ENCODE results near the gene COL2A1. TPM values are rescaled to one million over a fixed set of nuclear protein-coding genes. Genes with fewer than 3 reads are reported as not detected.

Gene COL2A1
- polyA plus RNA-seq, 1 donor (not counting 4 experiments of a cell fraction or from before 2014, with no cell fraction given) = 0.03 TPM

GRCh38 chr12:48002773-48003218 lies 1.5 kb downstream of the COL2A1 start:
- dilution Hi-C loops (cut with MboI; ENCODE audit: extremely low pct_ligation_motif_present, low sequenced_read_pairs) = no loop called here
- no peaks in the 10 kb centered on the region for H4K20me1 ChIP-seq (ENCODE audit: control insufficient read depth, extremely low read depth, insufficient read depth, low read length)
- no peak overlapping the region for H3K27ac ChIP-seq (ENCODE audit: control insufficient read depth, insufficient read depth, low read length)
- FAIRE-seq = no peak
- peak overlapping the region; percentile 33 for H2AFZ ChIP-seq (ENCODE audit: control insufficient read depth, low read length)
- no peak for DNase-seq (ENCODE audit: low read depth, low spot score)
- H3K9ac ChIP-seq (ENCODE audit: control insufficient read depth, extremely low read depth, insufficient read depth, low read length) = peak overlapping the region; percentile 18
- H3K4me3 ChIP-seq (ENCODE audit: control insufficient read depth in 2 of 3, extremely low read depth in 1 of 3, insufficient read depth in 2 of 3, low read depth in 1 of 3, low read length in 3 of 3) = peak overlapping the region; percentile 36 to 91 (median 84)
- no peaks in the 10 kb centered on the region for H3K79me2 ChIP-seq (ENCODE audit: control insufficient read depth, insufficient read depth, low read length)
- H3K4me1 ChIP-seq (ENCODE audit: control insufficient read depth, extremely low read depth, insufficient read depth, low read length) = peaks cover 33% of the 10 kb centered on the region
- H3K9me1 ChIP-seq (ENCODE audit: control insufficient read depth, extremely low read depth, insufficient read depth, low read length) = no peaks in the 10 kb centered on the region
- TF ChIP-seq EZH2 (IDR thresholded peaks at IDR 0.05; ENCODE audit: low read length) (peak; percentile 11), CTCF (optimal IDR thresholded peaks at IDR 0.05 in 1 of 3, IDR thresholded peaks at IDR 0.05 in 1 of 3, conservative IDR thresholded peaks at IDR 0.05 in 1 of 3; ENCODE audit: extremely low read depth in 1 of 3, insufficient read depth in 2 of 3, low read length in 3 of 3) (no peak)
- H3K36me3 ChIP-seq (ENCODE audit: control insufficient read depth in 2 of 2, extremely low read depth in 1 of 2, insufficient read depth in 2 of 2, low read length in 2 of 2) = no peaks in the 10 kb centered on the region
- H3K9me3 ChIP-seq (ENCODE audit: control insufficient read depth, low read depth, low read length) = no peaks in the 10 kb centered on the region
- peak overlapping the region; percentile 100 for H3K4me2 ChIP-seq (ENCODE audit: control insufficient read depth, extremely low read depth, insufficient read depth, low read depth, low read length)
- H3K27me3 ChIP-seq (ENCODE audit: control insufficient read depth, extremely low read depth, insufficient read depth, low read length) = peaks cover 45% of the 10 kb centered on the region

- H3K4me3 ChIP-seq (ENCODE audit: control insufficient read depth in 2 of 3, extremely low read depth in 1 of 3, insufficient read depth in 2 of 3, low read depth in 1 of 3, low read length in 3 of 3) = peak overlapping the region; percentile 36 to 91 (median 84)
- H3K27ac ChIP-seq (ENCODE audit: control insufficient read depth, insufficient read depth, low read length) = no peak overlapping the region
- DNase-seq (ENCODE audit: low read depth, low spot score) (no peak), FAIRE-seq (no peak)
- H3K9ac ChIP-seq (ENCODE audit: control insufficient read depth, extremely low read depth, insufficient read depth, low read length) = peak overlapping the region; percentile 18
- H3K79me2 ChIP-seq (ENCODE audit: control insufficient read depth, insufficient read depth, low read length) = no peaks in the 10 kb centered on the region
- no peak for TF ChIP-seq CTCF (optimal IDR thresholded peaks at IDR 0.05 in 1 of 3, IDR thresholded peaks at IDR 0.05 in 1 of 3, conservative IDR thresholded peaks at IDR 0.05 in 1 of 3; ENCODE audit: extremely low read depth in 1 of 3, insufficient read depth in 2 of 3, low read length in 3 of 3)
- peak; percentile 8 for TF ChIP-seq EZH2 (IDR thresholded peaks at IDR 0.05; ENCODE audit: low read length)
- H3K9me3 ChIP-seq (ENCODE audit: control insufficient read depth, low read depth, low read length) = no peaks in the 10 kb centered on the region
- no peaks in the 10 kb centered on the region for H3K9me1 ChIP-seq (ENCODE audit: control insufficient read depth, extremely low read depth, insufficient read depth, low read length)
- H3K4me2 ChIP-seq (ENCODE audit: control insufficient read depth, extremely low read depth, insufficient read depth, low read depth, low read length) = peak overlapping the region; percentile 100
- H3K27me3 ChIP-seq (ENCODE audit: control insufficient read depth, extremely low read depth, insufficient read depth, low read length) = peaks cover 49% of the 10 kb centered on the region
- no peaks in the 10 kb centered on the region for H3K36me3 ChIP-seq (ENCODE audit: control insufficient read depth in 2 of 2, extremely low read depth in 1 of 2, insufficient read depth in 2 of 2, low read length in 2 of 2)
- H3K4me1 ChIP-seq (ENCODE audit: control insufficient read depth, extremely low read depth, insufficient read depth, low read length) = peaks cover 33% of the 10 kb centered on the region
- no peaks in the 10 kb centered on the region for H4K20me1 ChIP-seq (ENCODE audit: control insufficient read depth, extremely low read depth, insufficient read depth, low read length)
- peak overlapping the region; percentile 33 for H2AFZ ChIP-seq (ENCODE audit: control insufficient read depth, low read length)
- dilution Hi-C loops (cut with MboI; ENCODE audit: extremely low pct_ligation_motif_present, low sequenced_read_pairs) = no loop called here
Measured at GRCh38 chr12:48002414-48002730, 1.9 kb downstream of the COL2A1 start.

Data from keratinocyte (primary cell).